Measurements from ENCODE around the gene MIR17HG. TPM values are rescaled to one million over a fixed set of nuclear protein-coding genes. Genes with fewer than 3 reads are reported as not detected.

The MIR17HG gene
- 10 to 100 TPM in 2 of 4 donors, 1 to 10 TPM in 2; 5.1 to 29.5 (median 11.8) TPM for total RNA-seq

GRCh38 chr13:91347202-91347995, at the start of gene MIR17HG:
Gene MIR17HG (plus strand): TSS chr13:91347687.
- peak in 1 of 3 donors; percentile 11 for TF ChIP-seq CTCF (IDR thresholded peaks at IDR 0.05)
- DNase-seq (ENCODE audit: low spot score) (peak; percentile 66), ATAC-seq (ENCODE audit: low FRiP score) (peak; percentile 90)

GRCh38 chr13:91298060-91298459, 49.4 kb upstream of the MIR17HG start:
- no peak for TF ChIP-seq CTCF (IDR thresholded peaks at IDR 0.05)

GRCh38 chr13:91302111-91302510, 45.4 kb upstream of the MIR17HG start:
- ATAC-seq (ENCODE audit: low FRiP score) (no peak), DNase-seq (ENCODE audit: low spot score) (no peak)
- TF ChIP-seq CTCF (IDR thresholded peaks at IDR 0.05) = no peak

More at GRCh38 chr13:91298060-91298459, 49.4 kb upstream of the MIR17HG start:
- ATAC-seq (ENCODE audit: low FRiP score) (no peak), DNase-seq (ENCODE audit: low spot score) (no peak)

- no peak for ATAC-seq (ENCODE audit: low FRiP score)
- no peak for DNase-seq (ENCODE audit: low spot score)
- TF ChIP-seq CTCF (IDR thresholded peaks at IDR 0.05) = no peak
Measured at GRCh38 chr13:91303031-91303430, 44.5 kb upstream of the MIR17HG start.

- ATAC-seq (ENCODE audit: low FRiP score) = no peak
- TF ChIP-seq CTCF (IDR thresholded peaks at IDR 0.05) = no peak
- no peak for DNase-seq (ENCODE audit: low spot score)
Measured at GRCh38 chr13:91304741-91305140, 42.7 kb upstream of the MIR17HG start.

GRCh38 chr13:91305652-91306051, 41.8 kb upstream of the MIR17HG start:
- no peak for ATAC-seq (ENCODE audit: low FRiP score)

More at GRCh38 chr13:91305652-91306051, 41.8 kb upstream of the MIR17HG start:
- no peak for TF ChIP-seq CTCF (IDR thresholded peaks at IDR 0.05)
- DNase-seq (ENCODE audit: low spot score) = no peak
